ENCODE data around the gene MORC3. TPM values are rescaled to one million over a fixed set of nuclear protein-coding genes. Genes with fewer than 3 reads are reported as not detected.
A peak's percentile ranks its signal among the peaks of the same experiment; 100 is the strongest.

The MORC3 gene
- total and polyA plus RNA-seq, 9 of the 15 experiments (the other 6 are each of a cell fraction or from before 2014, with no cell fraction given), result 12.7 to 53.7 (median 36.0) TPM

GRCh38 chr21:36297938-36298572 is 21.9 kb upstream of the MORC3 start (continued):
- TF ChIP-seq, protein P1, sequence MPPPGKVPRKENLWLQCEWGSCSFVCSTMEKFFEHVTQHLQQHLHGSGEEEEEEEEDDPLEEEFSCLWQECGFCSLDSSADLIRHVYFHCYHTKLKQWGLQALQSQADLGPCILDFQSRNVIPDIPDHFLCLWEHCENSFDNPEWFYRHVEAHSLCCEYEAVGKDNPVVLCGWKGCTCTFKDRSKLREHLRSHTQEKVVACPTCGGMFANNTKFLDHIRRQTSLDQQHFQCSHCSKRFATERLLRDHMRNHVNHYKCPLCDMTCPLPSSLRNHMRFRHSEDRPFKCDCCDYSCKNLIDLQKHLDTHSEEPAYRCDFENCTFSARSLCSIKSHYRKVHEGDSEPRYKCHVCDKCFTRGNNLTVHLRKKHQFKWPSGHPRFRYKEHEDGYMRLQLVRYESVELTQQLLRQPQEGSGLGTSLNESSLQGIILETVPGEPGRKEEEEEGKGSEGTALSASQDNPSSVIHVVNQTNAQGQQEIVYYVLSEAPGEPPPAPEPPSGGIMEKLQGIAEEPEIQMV (tag; conservative IDR thresholded peaks at IDR 0.05; ENCODE audit: low read depth), result 0 out of 2 replicates have a peak, but pooled peaks have one; percentile 8
- no peak for TF ChIP-seq ZNF77 (CRISPR knock-in tag; IDR thresholded peaks at IDR 0.05)
- TF ChIP-seq MIER1 (IDR thresholded peaks at IDR 0.05; ENCODE audit: low read depth), result no peak
- TF ChIP-seq ARNT (IDR thresholded peaks at IDR 0.05), result no peak
- TF ChIP-seq NR4A1 (CRISPR knock-in tag; IDR thresholded peaks at IDR 0.05), result no peak
- TF ChIP-seq NR4A1 (tag; IDR thresholded peaks at IDR 0.05), result peak; percentile 9; the same call in 1 of the 2 replicates
- no peak for TF ChIP-seq ZNF263 (CRISPR knock-in tag; IDR thresholded peaks at IDR 0.05; ENCODE audit: borderline replicate concordance)
- TF ChIP-seq, protein P2, sequence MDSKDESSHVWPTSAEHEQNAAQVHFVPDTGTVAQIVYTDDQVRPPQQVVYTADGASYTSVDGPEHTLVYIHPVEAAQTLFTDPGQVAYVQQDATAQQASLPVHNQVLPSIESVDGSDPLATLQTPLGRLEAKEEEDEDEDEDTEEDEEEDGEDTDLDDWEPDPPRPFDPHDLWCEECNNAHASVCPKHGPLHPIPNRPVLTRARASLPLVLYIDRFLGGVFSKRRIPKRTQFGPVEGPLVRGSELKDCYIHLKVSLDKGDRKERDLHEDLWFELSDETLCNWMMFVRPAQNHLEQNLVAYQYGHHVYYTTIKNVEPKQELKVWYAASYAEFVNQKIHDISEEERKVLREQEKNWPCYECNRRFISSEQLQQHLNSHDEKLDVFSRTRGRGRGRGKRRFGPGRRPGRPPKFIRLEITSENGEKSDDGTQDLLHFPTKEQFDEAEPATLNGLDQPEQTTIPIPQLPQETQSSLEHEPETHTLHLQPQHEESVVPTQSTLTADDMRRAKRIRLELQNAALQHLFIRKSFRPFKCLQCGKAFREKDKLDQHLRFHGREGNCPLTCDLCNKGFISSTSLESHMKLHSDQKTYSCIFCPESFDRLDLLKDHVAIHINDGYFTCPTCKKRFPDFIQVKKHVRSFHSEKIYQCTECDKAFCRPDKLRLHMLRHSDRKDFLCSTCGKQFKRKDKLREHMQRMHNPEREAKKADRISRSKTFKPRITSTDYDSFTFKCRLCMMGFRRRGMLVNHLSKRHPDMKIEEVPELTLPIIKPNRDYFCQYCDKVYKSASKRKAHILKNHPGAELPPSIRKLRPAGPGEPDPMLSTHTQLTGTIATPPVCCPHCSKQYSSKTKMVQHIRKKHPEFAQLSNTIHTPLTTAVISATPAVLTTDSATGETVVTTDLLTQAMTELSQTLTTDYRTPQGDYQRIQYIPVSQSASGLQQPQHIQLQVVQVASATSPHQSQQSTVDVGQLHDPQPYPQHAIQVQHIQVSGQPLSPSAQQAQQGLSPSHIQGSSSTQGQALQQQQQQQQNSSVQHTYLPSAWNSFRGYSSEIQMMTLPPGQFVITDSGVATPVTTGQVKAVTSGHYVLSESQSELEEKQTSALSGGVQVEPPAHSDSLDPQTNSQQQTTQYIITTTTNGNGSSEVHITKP (IDR thresholded peaks at IDR 0.05; ENCODE audit: partially characterized antibody), result no peak
- TF ChIP-seq E2F6 (IDR thresholded peaks at IDR 0.05; ENCODE audit: borderline replicate concordance in 1 of 2, extremely low read depth in 1 of 2, insufficient read depth in 1 of 2, insufficient read length in 1 of 2, low read depth in 1 of 2, low read length in 1 of 2, poor library complexity in 1 of 2, severe bottlenecking in 1 of 2), result no peak
- TF ChIP-seq, protein P3, sequence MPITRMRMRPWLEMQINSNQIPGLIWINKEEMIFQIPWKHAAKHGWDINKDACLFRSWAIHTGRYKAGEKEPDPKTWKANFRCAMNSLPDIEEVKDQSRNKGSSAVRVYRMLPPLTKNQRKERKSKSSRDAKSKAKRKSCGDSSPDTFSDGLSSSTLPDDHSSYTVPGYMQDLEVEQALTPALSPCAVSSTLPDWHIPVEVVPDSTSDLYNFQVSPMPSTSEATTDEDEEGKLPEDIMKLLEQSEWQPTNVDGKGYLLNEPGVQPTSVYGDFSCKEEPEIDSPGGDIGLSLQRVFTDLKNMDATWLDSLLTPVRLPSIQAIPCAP (CRISPR knock-in tag; IDR thresholded peaks at IDR 0.05; ENCODE audit: borderline replicate concordance), result no peak
- TF ChIP-seq FOXA1 (IDR thresholded peaks at IDR 0.05; ENCODE audit: borderline replicate concordance), result no peak
- TF ChIP-seq MAFG (tag; conservative IDR thresholded peaks at IDR 0.05), result no peak
- TF ChIP-seq GATAD2B (IDR thresholded peaks at IDR 0.05; ENCODE audit: borderline replicate concordance), result no peak
- no peak for TF ChIP-seq MAFK (IDR thresholded peaks at IDR 0.05; ENCODE audit: low read length)
- no peak for TF ChIP-seq MTA2 (IDR thresholded peaks at IDR 0.05; ENCODE audit: low read depth)
- TF ChIP-seq U2AF1 (optimal IDR thresholded peaks at IDR 0.05; ENCODE audit: low read depth, low read length), result no peak
- TF ChIP-seq, protein P4, sequence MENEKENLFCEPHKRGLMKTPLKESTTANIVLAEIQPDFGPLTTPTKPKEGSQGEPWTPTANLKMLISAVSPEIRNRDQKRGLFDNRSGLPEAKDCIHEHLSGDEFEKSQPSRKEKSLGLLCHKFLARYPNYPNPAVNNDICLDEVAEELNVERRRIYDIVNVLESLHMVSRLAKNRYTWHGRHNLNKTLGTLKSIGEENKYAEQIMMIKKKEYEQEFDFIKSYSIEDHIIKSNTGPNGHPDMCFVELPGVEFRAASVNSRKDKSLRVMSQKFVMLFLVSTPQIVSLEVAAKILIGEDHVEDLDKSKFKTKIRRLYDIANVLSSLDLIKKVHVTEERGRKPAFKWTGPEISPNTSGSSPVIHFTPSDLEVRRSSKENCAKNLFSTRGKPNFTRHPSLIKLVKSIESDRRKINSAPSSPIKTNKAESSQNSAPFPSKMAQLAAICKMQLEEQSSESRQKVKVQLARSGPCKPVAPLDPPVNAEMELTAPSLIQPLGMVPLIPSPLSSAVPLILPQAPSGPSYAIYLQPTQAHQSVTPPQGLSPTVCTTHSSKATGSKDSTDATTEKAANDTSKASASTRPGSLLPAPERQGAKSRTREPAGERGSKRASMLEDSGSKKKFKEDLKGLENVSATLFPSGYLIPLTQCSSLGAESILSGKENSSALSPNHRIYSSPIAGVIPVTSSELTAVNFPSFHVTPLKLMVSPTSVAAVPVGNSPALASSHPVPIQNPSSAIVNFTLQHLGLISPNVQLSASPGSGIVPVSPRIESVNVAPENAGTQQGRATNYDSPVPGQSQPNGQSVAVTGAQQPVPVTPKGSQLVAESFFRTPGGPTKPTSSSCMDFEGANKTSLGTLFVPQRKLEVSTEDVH (IDR thresholded peaks at IDR 0.05; ENCODE audit: low read depth, partially characterized antibody), result no peak
- TF ChIP-seq SMARCA5 (IDR thresholded peaks at IDR 0.05), result no peak
